Liver (tissue), 9 donors: ENCODE measurements around the gene IGF1. TPM values are rescaled to one million over a fixed set of nuclear protein-coding genes. Genes with fewer than 3 reads are reported as not detected.

Experiments
- DNase-seq: peaks from one replicate; pipeline ENCODE4 v3.0.0-alpha.2; 2017; ENCODE audit warnings: low spot score
- H3K27ac ChIP-seq, 2 donors: one replicate each; pipeline ENCODE4 v1.7.0; 2013; ENCODE audit warnings: inconsistent platforms in 2 of 2, low read length in 2 of 2, control low read depth in 1 of 2, low read depth in 1 of 2, mild to moderate bottlenecking in 1 of 2
- H3K27me3 ChIP-seq, 4 donors: one replicate each; pipeline versions ENCODE4 v1.6.1 to v1.7.0; 2013; ENCODE audit warnings: low read length in 3 of 4, inconsistent platforms in 1 of 4, mild to moderate bottlenecking in 1 of 4, moderate library complexity in 1 of 4; ENCODE audit not compliant: control insufficient read depth in 4 of 4, insufficient read depth in 4 of 4
- H3K36me3 ChIP-seq, 4 donors: one replicate each; pipeline versions ENCODE4 v1.6.1 to v1.7.0; 2013; ENCODE audit warnings: low read length in 3 of 4, mild to moderate bottlenecking in 3 of 4, low read depth in 1 of 4, moderate library complexity in 1 of 4; ENCODE audit not compliant: control insufficient read depth in 4 of 4, insufficient read depth in 3 of 4
- H3K4me1 ChIP-seq, 4 donors: one replicate each; pipeline versions ENCODE4 v1.6.1 to v1.7.0; 2013; ENCODE audit warnings: low read length in 3 of 4, mild to moderate bottlenecking in 3 of 4, moderate library complexity in 1 of 4; ENCODE audit not compliant: control insufficient read depth in 4 of 4, insufficient read depth in 4 of 4
- H3K4me3 ChIP-seq, 3 donors: one replicate each; pipeline versions ENCODE4 v1.6.1 to v1.7.0; 2013; ENCODE audit warnings: low read length in 3 of 3, control low read depth in 1 of 3, low read depth in 1 of 3, mild to moderate bottlenecking in 1 of 3
- H3K9ac ChIP-seq, 2 donors: one replicate each; pipeline ENCODE4 v1.7.0; 2013; ENCODE audit warnings: low read length in 2 of 2, mild to moderate bottlenecking in 2 of 2, moderate library complexity in 2 of 2, control low read depth in 1 of 2, low read depth in 1 of 2
- H3K9me3 ChIP-seq, 4 donors: one replicate each; pipeline versions ENCODE4 v1.6.1 to v1.7.0; 2013; ENCODE audit warnings: low read length in 3 of 4; ENCODE audit not compliant: control insufficient read depth in 4 of 4
- EGR1 ChIP-seq, 2 donors: IDR thresholded peaks; 2 replicates each; pipeline ENCODE4 v1.6.1; 2016 to 2018; ENCODE audit warnings: antibody characterized with exemption in 2 of 2, low read depth in 2 of 2
- FOXA1 ChIP-seq: IDR thresholded peaks from 2 replicates; pipeline ENCODE4 v1.6.1; 2016; ENCODE audit warnings: antibody characterized with exemption
- FOXA2 ChIP-seq: IDR thresholded peaks from 2 replicates; pipeline ENCODE4 v1.6.1; 2016; ENCODE audit warnings: antibody characterized with exemption
- GABPA ChIP-seq, 2 donors: IDR thresholded peaks in 1 of 2; conservative IDR thresholded peaks in 1 of 2; 2 replicates each; pipeline ENCODE4 v1.6.1; 2016; ENCODE audit warnings: antibody characterized with exemption in 2 of 2, mild to moderate bottlenecking in 1 of 2, moderate library complexity in 1 of 2
- HNF4A ChIP-seq, 2 donors: conservative IDR thresholded peaks; 2 replicates each; pipeline ENCODE4 v1.6.1; 2016; ENCODE audit warnings: antibody characterized with exemption in 2 of 2, mild to moderate bottlenecking in 2 of 2
- HNF4G ChIP-seq: IDR thresholded peaks from 2 replicates; pipeline ENCODE4 v1.6.1; 2016; ENCODE audit warnings: antibody characterized with exemption
- JUND ChIP-seq, 2 donors: IDR thresholded peaks; 2 replicates each; pipeline ENCODE4 v1.6.1; 2016; ENCODE audit warnings: antibody characterized with exemption in 2 of 2
- MAX ChIP-seq: IDR thresholded peaks from 2 replicates; pipeline ENCODE4 v1.6.1; 2016; ENCODE audit warnings: antibody characterized with exemption
- NR2F2 ChIP-seq: IDR thresholded peaks from 2 replicates; pipeline ENCODE4 v1.6.1; 2016; ENCODE audit warnings: antibody characterized with exemption
- RAD21 ChIP-seq, 2 donors: IDR thresholded peaks; 2 replicates each; pipeline ENCODE4 v1.6.1; 2016; ENCODE audit warnings: antibody characterized with exemption in 2 of 2, mild to moderate bottlenecking in 2 of 2
- RXRA ChIP-seq, 2 donors: IDR thresholded peaks; 2 replicates each; pipeline ENCODE4 v1.6.1; 2017 to 2018; ENCODE audit warnings: antibody characterized with exemption in 2 of 2, mild to moderate bottlenecking in 1 of 2
- SP1 ChIP-seq: IDR thresholded peaks from 2 replicates; pipeline ENCODE4 v1.6.1; 2018; ENCODE audit warnings: antibody characterized with exemption, mild to moderate bottlenecking
- TAF1 ChIP-seq: conservative IDR thresholded peaks from 2 replicates; pipeline ENCODE4 v1.6.1; 2016; ENCODE audit warnings: antibody characterized with exemption, mild to moderate bottlenecking
- YY1 ChIP-seq: IDR thresholded peaks from 2 replicates; pipeline ENCODE4 v1.6.1; 2016; ENCODE audit warnings: antibody characterized with exemption, mild to moderate bottlenecking
- ZBTB33 ChIP-seq: IDR thresholded peaks from 2 replicates; pipeline ENCODE4 v1.6.1; 2016; ENCODE audit warnings: antibody characterized with exemption
- WGBS: extraction: QIAGEN DNeasy Blood & Tissue Kit; methylation state at CpG from one replicate; pipeline ENCODE4 v1.1.7; 2013; 5-methylcytosine and 5-hydroxymethylcytosine counted together
- polyA plus RNA-seq, 2 donors: library from polyadenylated mRNA; stranded (reverse) in 1 of 2; unstranded in 1 of 2; fragments of 200-250 nt in 1 of 2; fragments of >200 nt in 1 of 2; fragmentation: Nextera tagmentation in 1 of 2; extraction: Ambion mirVana in 1 of 2; gene quantifications; one replicate each; pipeline versions ENCODE4 v1.2.1 to v1.2.3, GENCODE V29; 2013 to 2015
- total RNA-seq, 2 donors: library from RNA; depleted of rRNA; stranded (reverse); fragments of >200 nt; gene quantifications; one replicate each; pipeline ENCODE4 v1.2.3, GENCODE V29; 2014
- TF ChIP-seq, protein P1 (sequence below): IDR thresholded peaks from 2 replicates; pipeline ENCODE4 v1.6.1; 2016; ENCODE audit warnings: antibody characterized with exemption, mild to moderate bottlenecking
- TF ChIP-seq, protein P2 (sequence below): IDR thresholded peaks from 2 replicates; pipeline ENCODE4 v1.6.1; 2016; ENCODE audit warnings: antibody characterized with exemption
- TF ChIP-seq, protein P3 (sequence below): fragments of 150-350 bp; IDR thresholded peaks from 2 replicates; pipeline ENCODE4 v1.5.1; 2017; ENCODE audit warnings: improper control_type of control experiment, low read depth, low read length; ENCODE audit not compliant: missing input control
- donor health status: healthy.
- donor health status: healthy.
- donor health status: healthy.
- donor health status: healthy.
- donor health status: healthy.

Gene IGF1
- total and polyA plus RNA-seq, 4 donors = 0.61 to 118 (median 33.3) TPM

DNA sequence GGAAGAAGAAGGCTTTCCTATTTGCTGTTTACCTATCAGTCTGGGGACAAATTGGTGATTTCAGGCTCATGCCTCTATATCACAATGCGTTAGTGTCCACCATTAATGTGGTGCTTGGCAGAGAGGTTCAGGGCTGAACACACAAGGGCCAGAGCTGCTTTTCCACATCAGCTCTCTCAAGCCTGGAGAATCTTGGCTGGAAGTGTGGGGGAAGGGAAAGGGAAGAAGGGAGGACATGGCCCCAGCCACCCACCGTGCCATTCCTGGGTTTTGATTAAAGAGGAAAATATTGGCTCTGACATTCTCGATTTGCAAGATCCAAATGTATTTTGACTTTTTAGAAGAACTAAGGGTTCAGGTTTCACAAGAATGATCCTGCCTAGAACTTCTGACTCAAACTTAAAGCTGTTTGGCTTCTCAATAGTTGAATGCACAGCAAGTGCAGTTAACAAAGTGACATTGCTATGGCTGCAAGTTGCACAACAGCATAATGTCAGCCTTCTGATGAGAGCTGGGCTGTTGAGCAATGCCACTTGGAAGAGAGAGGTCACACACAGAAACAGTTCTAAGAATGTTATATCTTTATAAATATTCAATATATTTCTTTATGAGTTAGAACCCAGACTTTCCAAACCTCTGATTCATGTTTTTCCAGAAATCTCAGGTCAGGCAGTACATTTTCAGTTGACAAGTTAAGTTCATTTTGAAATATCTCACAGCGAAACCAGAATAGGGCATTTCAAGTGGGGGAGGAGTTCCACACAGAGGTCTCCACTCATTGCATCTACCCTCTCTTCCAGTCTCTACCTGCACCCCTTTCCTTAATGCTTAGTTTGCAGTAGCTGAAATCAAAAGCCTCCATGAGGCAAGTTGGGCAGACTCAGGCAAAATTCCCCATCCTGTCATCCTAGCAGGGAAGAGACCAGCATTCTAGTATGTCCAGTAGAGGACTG is 25.3 kb downstream of the IGF1 start:
- WGBS = 47% methylated on average over 4 of the region's 4 CpGs
- peaks cover 3 to 51% (median 31%) of the 10 kb centered on the region in 4 donors for H3K4me1 ChIP-seq
- no peak overlapping the region for H3K9ac ChIP-seq
- H3K4me3 ChIP-seq = peak overlapping the region in 1 of 3 donors; percentile 1
- TF ChIP-seq EGR1 (IDR thresholded peaks at IDR 0.05; ENCODE audit: low read depth in 2 of 2) = no peak
- peak; percentile 23 to 70 for TF ChIP-seq RXRA (IDR thresholded peaks at IDR 0.05)
- TF ChIP-seq YY1 = peak; percentile 94
- TF ChIP-seq, protein P1, sequence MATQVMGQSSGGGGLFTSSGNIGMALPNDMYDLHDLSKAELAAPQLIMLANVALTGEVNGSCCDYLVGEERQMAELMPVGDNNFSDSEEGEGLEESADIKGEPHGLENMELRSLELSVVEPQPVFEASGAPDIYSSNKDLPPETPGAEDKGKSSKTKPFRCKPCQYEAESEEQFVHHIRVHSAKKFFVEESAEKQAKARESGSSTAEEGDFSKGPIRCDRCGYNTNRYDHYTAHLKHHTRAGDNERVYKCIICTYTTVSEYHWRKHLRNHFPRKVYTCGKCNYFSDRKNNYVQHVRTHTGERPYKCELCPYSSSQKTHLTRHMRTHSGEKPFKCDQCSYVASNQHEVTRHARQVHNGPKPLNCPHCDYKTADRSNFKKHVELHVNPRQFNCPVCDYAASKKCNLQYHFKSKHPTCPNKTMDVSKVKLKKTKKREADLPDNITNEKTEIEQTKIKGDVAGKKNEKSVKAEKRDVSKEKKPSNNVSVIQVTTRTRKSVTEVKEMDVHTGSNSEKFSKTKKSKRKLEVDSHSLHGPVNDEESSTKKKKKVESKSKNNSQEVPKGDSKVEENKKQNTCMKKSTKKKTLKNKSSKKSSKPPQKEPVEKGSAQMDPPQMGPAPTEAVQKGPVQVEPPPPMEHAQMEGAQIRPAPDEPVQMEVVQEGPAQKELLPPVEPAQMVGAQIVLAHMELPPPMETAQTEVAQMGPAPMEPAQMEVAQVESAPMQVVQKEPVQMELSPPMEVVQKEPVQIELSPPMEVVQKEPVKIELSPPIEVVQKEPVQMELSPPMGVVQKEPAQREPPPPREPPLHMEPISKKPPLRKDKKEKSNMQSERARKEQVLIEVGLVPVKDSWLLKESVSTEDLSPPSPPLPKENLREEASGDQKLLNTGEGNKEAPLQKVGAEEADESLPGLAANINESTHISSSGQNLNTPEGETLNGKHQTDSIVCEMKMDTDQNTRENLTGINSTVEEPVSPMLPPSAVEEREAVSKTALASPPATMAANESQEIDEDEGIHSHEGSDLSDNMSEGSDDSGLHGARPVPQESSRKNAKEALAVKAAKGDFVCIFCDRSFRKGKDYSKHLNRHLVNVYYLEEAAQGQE = peak; percentile 23
- TF ChIP-seq JUND (IDR thresholded peaks at IDR 0.05) = peak in 1 of 2 donors; percentile 7
- TF ChIP-seq RAD21 (IDR thresholded peaks at IDR 0.05) = peak in 1 of 2 donors; percentile 7
- TF ChIP-seq HNF4A (conservative IDR thresholded peaks at IDR 0.05) = peak; percentile 54 to 64
- TF ChIP-seq, protein P2, sequence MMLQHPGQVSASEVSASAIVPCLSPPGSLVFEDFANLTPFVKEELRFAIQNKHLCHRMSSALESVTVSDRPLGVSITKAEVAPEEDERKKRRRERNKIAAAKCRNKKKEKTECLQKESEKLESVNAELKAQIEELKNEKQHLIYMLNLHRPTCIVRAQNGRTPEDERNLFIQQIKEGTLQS = peak; percentile 44
- no peak for TF ChIP-seq SP1
- DNase-seq = no peak
- peak overlapping the region; percentile 54 to 69 for H3K27ac ChIP-seq
- peaks cover 0 to 7% (median under 1%) of the 10 kb centered on the region in 4 donors for H3K36me3 ChIP-seq
- H3K9me3 ChIP-seq = no peaks in the 10 kb centered on the region
- no peaks in the 10 kb centered on the region for H3K27me3 ChIP-seq

DNA sequence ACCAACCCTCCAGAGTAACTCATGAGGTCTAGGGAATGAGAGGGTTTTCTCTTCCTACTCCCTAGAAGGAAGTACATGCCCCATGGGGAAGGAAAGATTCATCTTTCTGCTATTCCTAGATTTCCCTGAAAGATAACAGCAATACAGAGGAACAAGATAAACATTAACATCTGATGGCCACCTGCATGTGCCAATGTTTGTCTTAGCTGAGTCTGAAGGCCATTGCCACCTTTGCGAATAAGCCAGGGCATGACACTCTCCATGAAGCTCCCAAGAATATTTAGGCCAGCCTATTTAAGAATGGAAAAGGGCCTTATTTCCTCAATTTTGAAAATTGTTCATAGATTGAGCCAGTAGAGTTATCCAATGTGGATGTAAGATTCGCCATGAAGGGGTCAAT is 26.0 kb downstream of the IGF1 start:
- Histone ChIP-seq H3K27ac (peak overlapping the region; percentile 47 to 69), H3K27me3 (no peaks in the 10 kb centered on the region), H3K9ac (no peak overlapping the region), H3K9me3 (no peaks in the 10 kb centered on the region), H3K4me1 (peaks cover 3 to 48% (median 31%) of the 10 kb centered on the region in 4 donors), H3K36me3 (peaks cover 0 to 7% (median under 1%) of the 10 kb centered on the region in 4 donors), H3K4me3 (peak overlapping the region in 1 of 3 donors; percentile 1)
- WGBS = 45% methylated on average over 2 of the region's 2 CpGs
- DNase-seq = no peak
- TF ChIP-seq MAX (peak; percentile 83), RXRA (IDR thresholded peaks at IDR 0.05) (peak; percentile 65 to 83), FOXA2 (peak; percentile 66), RAD21 (IDR thresholded peaks at IDR 0.05) (peak; percentile 44 to 45), YY1 (peak; percentile 77), GABPA (IDR thresholded peaks at IDR 0.05 in 1 of 2, conservative IDR thresholded peaks at IDR 0.05 in 1 of 2) (peak in 1 of 2 donors; percentile 40), NR2F2 (no peak), FOXA1 (peak; percentile 75), JUND (IDR thresholded peaks at IDR 0.05) (peak in 1 of 2 donors; percentile 64), HNF4A (conservative IDR thresholded peaks at IDR 0.05) (peak; percentile 78 to 87), SP1 (peak; percentile 66), HNF4G (no peak), EGR1 (IDR thresholded peaks at IDR 0.05; ENCODE audit: low read depth in 2 of 2) (peak in 1 of 2 donors; percentile 43), TAF1 (no peak), ZBTB33 (peak; percentile 38)
- TF ChIP-seq, protein P2 = no peak
- TF ChIP-seq, protein P3, sequence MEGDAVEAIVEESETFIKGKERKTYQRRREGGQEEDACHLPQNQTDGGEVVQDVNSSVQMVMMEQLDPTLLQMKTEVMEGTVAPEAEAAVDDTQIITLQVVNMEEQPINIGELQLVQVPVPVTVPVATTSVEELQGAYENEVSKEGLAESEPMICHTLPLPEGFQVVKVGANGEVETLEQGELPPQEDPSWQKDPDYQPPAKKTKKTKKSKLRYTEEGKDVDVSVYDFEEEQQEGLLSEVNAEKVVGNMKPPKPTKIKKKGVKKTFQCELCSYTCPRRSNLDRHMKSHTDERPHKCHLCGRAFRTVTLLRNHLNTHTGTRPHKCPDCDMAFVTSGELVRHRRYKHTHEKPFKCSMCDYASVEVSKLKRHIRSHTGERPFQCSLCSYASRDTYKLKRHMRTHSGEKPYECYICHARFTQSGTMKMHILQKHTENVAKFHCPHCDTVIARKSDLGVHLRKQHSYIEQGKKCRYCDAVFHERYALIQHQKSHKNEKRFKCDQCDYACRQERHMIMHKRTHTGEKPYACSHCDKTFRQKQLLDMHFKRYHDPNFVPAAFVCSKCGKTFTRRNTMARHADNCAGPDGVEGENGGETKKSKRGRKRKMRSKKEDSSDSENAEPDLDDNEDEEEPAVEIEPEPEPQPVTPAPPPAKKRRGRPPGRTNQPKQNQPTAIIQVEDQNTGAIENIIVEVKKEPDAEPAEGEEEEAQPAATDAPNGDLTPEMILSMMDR = no peak
